Superior temporal gyrus (tissue), 1 donor: ENCODE measurements around the gene INIP.
"Not testable (repeated sequence)": the region's sequence is repeated elsewhere in the genome, so short reads cannot be mapped to it uniquely, and the experiment has no call there.

Experiments
- DNase-seq: peaks from one replicate; pipeline ENCODE4 v3.0.0-alpha.2; 2016; ENCODE audit errors: extremely low spot score

Gene INIP

GRCh38 chr9:112673221-112673620 lies 44.7 kb downstream of the INIP start:
- not testable (repeated sequence) for DNase-seq

GRCh38 chr9:112670991-112671625 lies 46.8 kb downstream of the INIP start:
- no peak for DNase-seq

DNA sequence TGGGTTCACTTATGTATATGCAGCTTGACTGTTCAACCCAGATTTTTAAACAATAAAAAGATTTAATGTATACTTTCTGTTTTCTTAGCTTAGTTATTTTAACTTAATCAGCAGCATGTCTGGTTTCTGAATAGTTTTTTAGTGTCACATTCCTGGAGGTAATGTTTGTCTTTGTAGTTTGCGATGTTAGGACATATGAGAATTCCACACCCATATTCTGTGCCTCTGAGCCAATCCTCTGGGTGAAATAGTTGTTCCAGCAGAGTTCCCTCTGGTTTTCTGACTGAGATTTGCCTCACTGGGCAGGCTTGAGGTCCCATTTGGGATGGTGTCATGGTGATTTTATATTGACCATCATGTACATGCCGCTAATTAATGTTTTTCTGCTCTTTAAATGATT lies 48.6 kb downstream of the INIP start:
- no peak for DNase-seq

DNA sequence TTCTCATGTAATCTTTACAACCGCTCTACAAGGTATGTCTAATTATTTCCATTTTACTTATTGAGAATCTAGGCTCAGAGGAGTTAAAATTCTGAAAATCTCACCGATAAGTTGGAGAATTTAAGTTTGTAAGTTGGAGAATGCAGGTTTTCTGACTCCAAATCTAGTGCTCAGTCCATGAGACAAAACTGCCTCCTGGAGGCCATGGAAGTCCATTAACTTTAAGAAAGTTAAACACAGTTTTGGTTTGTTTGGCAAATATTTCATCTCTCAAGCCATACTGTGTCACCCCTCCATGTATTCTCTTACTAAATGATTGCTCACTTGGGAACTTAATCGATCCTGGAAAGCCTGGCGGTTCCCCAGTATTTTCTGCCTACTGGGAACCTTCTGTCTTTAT lies 52.6 kb downstream of the INIP start:
- no peak for DNase-seq

DNA sequence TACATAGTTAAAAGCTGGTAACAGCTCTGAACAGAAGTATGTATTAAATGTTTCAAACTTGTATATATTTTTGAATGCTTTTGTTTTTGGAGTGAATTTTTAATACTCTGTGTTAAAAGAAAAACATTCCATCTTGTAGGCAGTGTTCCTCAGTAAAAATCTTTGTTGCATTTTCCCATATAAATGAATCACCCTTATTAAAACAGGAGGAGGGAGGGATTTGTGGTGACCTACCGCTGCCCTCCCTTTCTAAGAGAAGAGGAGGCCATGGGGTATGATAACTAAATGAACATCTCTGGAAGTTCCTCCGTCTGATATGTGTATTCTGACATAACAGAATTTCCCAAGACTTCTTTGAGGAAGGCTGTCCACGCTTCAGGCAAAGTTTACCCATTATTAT lies 53.4 kb downstream of the INIP start:
- no peak for DNase-seq

DNA sequence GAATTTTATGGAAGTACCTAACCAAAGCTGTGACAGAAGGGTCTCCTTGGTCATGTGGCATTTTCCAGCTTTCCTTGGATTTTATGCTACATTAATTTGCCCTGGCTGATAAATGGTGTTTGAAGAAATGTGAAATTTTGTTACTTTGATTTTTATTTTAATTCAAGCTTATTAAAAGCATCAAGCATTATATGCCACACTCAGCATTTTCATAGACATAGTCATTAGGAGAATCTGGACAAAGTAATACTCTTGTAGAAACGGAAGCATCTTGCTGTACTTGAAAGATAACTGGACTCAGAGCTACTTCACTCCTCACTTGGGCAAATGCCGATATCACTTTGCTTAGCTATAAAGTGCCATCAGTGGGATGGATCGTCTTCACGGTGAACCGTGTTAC lies 54.2 kb downstream of the INIP start:
- no peak for DNase-seq

DNA sequence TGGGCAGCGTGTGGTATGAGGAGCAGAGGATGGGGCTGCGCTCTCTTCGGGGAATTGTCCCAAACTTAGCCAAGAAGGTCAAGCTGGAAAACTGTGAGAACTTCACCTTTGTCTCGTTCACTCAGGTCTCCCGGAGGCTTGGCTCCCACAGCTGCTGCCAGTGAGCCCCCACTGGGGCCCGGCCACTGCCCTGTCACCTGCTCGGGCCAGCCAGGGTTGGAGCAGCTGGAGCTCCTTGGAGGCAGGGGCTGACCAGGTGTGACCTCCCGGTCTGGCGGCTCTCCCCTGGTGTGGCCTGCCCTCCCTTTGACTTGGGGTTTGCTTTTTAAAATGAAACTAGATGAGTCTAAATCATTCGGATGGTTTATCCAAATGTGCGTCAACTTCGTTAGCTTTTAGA lies 58.0 kb downstream of the INIP start:
- no peak for DNase-seq

DNA sequence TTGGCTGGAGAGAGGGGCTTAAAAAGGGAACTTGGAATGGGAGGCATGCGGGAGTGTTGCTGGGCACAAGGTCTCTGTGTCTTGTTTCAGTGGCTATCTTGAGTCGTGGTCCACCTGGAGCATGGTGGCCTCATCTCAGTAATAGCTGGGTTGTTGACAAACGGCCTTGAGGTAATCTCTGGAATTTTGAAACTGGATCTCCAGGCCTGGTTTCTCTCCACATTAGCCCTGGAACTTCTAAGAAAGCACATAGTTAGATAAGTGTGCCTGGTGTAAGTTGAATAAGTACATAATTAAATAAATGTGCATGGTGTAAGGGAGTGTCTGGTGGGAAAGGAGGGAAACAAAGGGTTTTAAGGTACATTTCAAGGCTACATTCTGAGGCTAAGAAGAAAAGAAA lies 62.2 kb downstream of the INIP start:
- DNase-seq: no peak

DNA sequence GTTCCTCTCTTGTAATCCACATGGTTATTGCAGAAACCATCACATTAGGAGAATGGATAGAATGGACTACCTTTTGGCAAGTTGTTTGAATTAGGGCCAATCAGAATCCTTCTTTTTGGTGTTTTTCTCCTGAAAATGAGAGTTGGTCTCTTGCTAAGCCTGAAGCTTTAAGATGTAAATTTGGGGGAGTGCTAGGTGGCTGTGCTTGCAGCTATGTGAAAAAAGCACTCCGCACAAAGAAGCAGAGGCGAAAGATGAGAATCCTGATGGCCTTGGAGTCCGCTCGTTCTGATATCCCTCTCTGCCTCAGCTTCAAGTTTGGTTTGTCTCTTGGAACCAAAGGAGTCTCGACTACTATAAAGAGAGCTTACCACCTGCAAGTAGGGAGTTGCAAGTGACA lies 63.6 kb downstream of the INIP start:
- DNase-seq: no peak

- no peak for DNase-seq
Observed at GRCh38 chr9:112648624-112649023, 69.3 kb downstream of the INIP start.

DNA sequence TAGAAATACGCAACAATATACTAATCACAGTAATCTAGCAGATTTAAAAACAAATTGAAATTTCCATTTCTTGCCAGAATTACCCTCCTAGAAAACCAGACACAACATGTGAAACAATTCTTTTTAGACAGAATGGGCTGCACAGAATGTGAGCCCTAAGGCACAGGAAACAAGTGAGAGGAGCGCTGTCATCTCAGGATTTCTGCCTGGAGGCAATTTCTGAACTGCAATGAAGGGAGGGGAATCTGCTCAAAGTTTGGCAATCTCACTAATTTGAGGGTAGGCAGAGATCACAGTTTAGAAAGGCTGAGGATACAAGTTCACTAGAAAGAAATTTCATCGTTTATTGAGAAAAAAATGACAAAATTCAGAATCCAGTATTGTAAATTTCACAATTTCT lies 70.3 kb downstream of the INIP start:
- DNase-seq: no peak

GRCh38 chr9:112642126-112642525 lies 75.8 kb downstream of the INIP start:
- DNase-seq: no peak

GRCh38 chr9:112640311-112640710 lies 77.6 kb downstream of the INIP start:
- DNase-seq: no peak
